GM12872 (cell line): ENCODE data around the gene CALB2.
A peak's percentile ranks its signal among the peaks of the same experiment; 100 is the strongest.

Experiments
- CTCF ChIP-seq: IDR thresholded peaks from 3 replicates; pipeline ENCODE4 v1.5.1; 2011; ENCODE audit warnings: low read depth, mild to moderate bottlenecking, low read length, moderate library complexity; ENCODE audit not compliant: insufficient read depth

The CALB2 gene

GRCh38 chr16:71358464-71358998, at the start of gene CALB2:
TSS of gene CALB2 (plus strand) at chr16:71358723. CDS start at chr16:71358793, 70 bp downstream.
- TF ChIP-seq CTCF, result peak; percentile 70

- TF ChIP-seq CTCF, result peak; percentile 84
Observed at GRCh38 chr16:71311553-71312158, 46.9 kb upstream of the CALB2 start.

- no peak for TF ChIP-seq CTCF
Observed at GRCh38 chr16:71315269-71315668, 43.3 kb upstream of the CALB2 start.

- TF ChIP-seq CTCF, result no peak
Observed at GRCh38 chr16:71319999-71320398, 38.5 kb upstream of the CALB2 start.

- no peak for TF ChIP-seq CTCF
Observed at GRCh38 chr16:71327720-71328119, 30.8 kb upstream of the CALB2 start.

GRCh38 chr16:71328151-71328550, 30.4 kb upstream of the CALB2 start:
- TF ChIP-seq CTCF, result no peak

GRCh38 chr16:71337631-71338030, 20.9 kb upstream of the CALB2 start:
- TF ChIP-seq CTCF, result no peak
